Neutrophil (primary cell): ENCODE data around the gene ANO2.

Source experiments
- H3K27ac ChIP-seq: fragments of 200-600 bp; sonication (generic); 2 replicates; pipeline ENCODE4 v1.5.1; 2016; ENCODE audit warnings: mild to moderate bottlenecking, moderate library complexity
- H3K27me3 ChIP-seq: fragments of 200-600 bp; sonication (generic); 2 replicates; pipeline ENCODE4 v1.6.0; 2016; ENCODE audit warnings: mild to moderate bottlenecking
- H3K36me3 ChIP-seq: fragments of 200-600 bp; sonication (generic); 2 replicates; pipeline ENCODE4 v1.5.1; 2017
- H3K4me1 ChIP-seq, 2 experiments: fragments of 200-600 bp in 1 of 2; sonication (generic) in 1 of 2; 1 replicate in 1 of 2; 2 replicates in 1 of 2; pipeline versions ENCODE4 v1.5.1 to v1.6.1; 2013 to 2016; ENCODE audit warnings: low read depth in 1 of 2, low read length in 1 of 2, mild to moderate bottlenecking in 1 of 2, moderate library complexity in 1 of 2; ENCODE audit not compliant: control insufficient read depth in 1 of 2, insufficient read depth in 1 of 2
- H3K4me3 ChIP-seq, 2 experiments: fragments of 200-600 bp in 1 of 2; sonication (generic) in 1 of 2; 1 replicate in 1 of 2; 2 replicates in 1 of 2; pipeline ENCODE4 v1.5.1; 2013 to 2016; ENCODE audit warnings: low read depth in 1 of 2, low read length in 1 of 2, mild to moderate bottlenecking in 1 of 2, moderate library complexity in 1 of 2
- H3K9me3 ChIP-seq: fragments of 200-600 bp; sonication (generic); 2 replicates; pipeline ENCODE4 v1.5.1; 2016
- TF ChIP-seq, protein P1 (sequence below): fragments of 200-600 bp; sonication (generic); IDR thresholded peaks from 2 replicates; pipeline ENCODE4 v1.5.1; 2016; ENCODE audit warnings: antibody characterized with exemption

ANO2 gene

DNA sequence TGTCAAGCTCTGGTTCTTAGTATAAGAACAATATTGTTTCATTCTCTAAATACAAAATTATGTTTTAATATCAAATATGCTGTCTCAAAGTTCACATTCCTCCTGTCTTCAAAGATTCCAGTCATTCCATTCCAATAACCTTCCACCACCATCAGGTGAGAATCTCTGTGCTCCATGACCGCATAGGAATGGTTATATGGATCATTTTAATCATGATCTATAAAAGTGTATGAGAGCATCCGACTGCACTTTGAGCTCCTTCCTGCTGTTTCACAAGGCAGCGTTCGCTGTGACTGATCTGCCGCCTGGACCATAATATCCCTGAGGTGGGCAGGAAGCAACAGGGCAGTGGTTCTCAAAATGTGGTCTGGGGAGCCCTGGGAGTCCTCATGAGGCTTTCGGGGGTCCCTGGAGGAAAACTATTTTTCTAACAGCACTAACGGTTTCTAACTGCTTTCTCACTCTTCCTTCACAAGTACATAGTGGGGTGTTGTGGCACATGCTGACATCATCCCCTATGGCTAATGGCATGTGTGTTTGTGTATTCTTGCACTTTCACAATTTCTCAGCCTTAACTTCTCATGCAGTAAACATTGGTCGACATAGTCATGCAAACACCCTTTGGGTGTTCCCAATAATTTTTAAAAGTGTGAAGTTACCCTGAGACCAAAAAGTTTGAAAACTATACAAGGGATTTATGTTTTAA is 137.4 kb downstream of the ANO2 start:
- Histone ChIP-seq H3K4me3 (no peak overlapping the region), H3K27ac (no peak overlapping the region)

DNA sequence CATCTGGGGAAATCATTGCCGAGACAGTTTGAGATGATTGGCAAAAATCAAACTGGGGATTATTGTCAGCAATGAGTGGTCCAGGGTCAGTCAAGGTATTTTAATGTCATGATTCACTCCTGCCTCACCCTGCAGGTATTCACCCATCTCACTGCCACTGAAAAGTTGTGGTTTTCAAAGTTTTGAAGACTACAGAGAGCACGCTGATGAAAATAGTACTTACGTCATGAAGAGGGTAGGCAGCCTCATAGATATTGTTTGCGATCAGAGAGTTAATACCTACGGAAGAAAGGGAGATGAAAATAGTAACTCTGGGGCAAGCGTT is 138.0 kb downstream of the ANO2 start:
- Histone ChIP-seq H3K9me3 (no peaks in the 10 kb centered on the region), H3K27ac (no peak overlapping the region), H3K27me3 (peaks cover 7% of the 10 kb centered on the region), H3K4me3 (no peak overlapping the region), H3K4me1 (no peaks in the 10 kb centered on the region), H3K36me3 (no peaks in the 10 kb centered on the region)
- TF ChIP-seq, protein P1, sequence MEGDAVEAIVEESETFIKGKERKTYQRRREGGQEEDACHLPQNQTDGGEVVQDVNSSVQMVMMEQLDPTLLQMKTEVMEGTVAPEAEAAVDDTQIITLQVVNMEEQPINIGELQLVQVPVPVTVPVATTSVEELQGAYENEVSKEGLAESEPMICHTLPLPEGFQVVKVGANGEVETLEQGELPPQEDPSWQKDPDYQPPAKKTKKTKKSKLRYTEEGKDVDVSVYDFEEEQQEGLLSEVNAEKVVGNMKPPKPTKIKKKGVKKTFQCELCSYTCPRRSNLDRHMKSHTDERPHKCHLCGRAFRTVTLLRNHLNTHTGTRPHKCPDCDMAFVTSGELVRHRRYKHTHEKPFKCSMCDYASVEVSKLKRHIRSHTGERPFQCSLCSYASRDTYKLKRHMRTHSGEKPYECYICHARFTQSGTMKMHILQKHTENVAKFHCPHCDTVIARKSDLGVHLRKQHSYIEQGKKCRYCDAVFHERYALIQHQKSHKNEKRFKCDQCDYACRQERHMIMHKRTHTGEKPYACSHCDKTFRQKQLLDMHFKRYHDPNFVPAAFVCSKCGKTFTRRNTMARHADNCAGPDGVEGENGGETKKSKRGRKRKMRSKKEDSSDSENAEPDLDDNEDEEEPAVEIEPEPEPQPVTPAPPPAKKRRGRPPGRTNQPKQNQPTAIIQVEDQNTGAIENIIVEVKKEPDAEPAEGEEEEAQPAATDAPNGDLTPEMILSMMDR = no peak

More for the DNA sequence above, 137.4 kb downstream of the ANO2 start:
- Histone ChIP-seq H3K4me1 (no peaks in the 10 kb centered on the region), H3K27me3 (peaks cover 7% of the 10 kb centered on the region), H3K36me3 (no peaks in the 10 kb centered on the region), H3K9me3 (no peaks in the 10 kb centered on the region)
- TF ChIP-seq, protein P1 = no peak

DNA sequence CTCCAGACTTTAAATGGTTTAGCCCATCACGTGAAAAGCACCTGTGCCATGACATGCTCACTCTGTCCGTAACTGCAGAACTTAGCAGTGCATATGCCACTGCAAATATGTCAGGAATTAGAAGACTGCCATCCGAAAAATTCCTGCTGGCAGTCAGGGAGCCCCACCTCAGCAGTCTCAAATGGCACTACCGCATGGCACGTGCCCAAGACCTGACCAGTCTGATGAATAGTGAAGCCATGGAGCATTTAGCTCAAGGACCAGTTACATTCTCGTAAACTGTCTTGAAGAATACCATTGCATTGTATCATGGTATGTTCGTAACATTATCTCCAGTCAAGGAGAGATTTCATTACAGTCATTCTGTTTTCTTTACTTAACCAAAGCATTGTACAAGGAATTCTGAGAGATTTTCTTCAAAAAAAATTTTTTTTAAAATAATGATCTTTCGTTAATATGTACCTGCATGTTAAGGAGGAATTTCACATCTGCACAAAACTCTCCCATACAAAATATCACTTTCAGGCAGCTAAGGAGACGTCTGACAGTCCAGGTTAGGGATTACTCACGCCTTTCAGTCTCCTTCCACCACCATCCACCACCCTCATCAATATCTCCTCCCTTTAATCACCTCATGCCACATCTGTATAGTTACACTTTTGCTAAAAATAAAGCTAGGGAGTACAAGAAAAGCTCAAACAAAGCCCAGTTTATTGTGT is 138.5 kb downstream of the ANO2 start:
- Histone ChIP-seq H3K27me3 (peaks cover 7% of the 10 kb centered on the region), H3K36me3 (no peaks in the 10 kb centered on the region), H3K4me1 (no peaks in the 10 kb centered on the region), H3K27ac (no peak overlapping the region), H3K4me3 (no peak overlapping the region), H3K9me3 (no peaks in the 10 kb centered on the region)
- TF ChIP-seq, protein P1 = no peak

- Histone ChIP-seq H3K27ac (no peak overlapping the region), H3K27me3 (peaks cover 4% of the 10 kb centered on the region), H3K4me1 (no peaks in the 10 kb centered on the region), H3K36me3 (no peaks in the 10 kb centered on the region), H3K9me3 (no peaks in the 10 kb centered on the region), H3K4me3 (no peak overlapping the region)
- TF ChIP-seq, protein P1 = no peak
These were observed 141.5 kb downstream of the ANO2 start for GRCh38 chr12:5803532-5803931.

DNA sequence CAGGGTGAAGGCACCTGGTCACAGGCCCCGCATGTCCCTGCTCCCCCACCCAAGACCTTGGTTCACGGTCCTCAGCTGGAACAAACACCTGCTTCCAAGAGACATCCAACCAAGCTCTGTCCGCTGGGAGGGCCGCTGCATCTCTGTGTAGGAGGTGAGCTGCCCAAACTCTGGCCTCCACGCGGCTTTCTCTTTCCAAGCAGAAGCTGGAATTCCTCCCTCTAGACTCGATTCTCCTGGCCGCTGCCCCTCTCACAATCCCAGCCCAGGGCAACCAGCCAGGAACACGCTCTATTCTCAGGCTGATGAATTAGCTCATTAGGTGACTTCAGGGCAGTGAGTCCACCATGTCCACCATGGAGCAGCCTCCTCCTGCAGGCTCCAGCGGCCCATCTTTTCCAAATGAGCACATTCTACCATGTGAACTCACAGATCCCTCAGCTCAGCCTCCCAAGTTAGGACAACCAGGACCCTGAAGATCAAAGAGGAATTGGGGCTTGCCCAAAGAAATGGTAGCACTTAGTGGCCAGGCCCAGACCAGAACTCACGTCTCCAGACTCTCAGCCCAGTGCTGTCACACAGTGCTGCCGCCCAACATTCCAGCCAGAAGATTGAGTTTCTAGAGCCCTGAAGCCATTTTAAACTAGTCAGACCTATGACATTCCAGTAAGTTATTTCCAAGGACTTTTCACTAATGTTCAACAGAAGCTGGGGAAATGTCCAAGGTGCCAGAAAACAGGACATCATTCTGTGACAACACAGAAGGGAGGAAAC is 146.6 kb downstream of the ANO2 start:
- Histone ChIP-seq H3K27me3 (no peaks in the 10 kb centered on the region), H3K36me3 (no peaks in the 10 kb centered on the region), H3K9me3 (no peaks in the 10 kb centered on the region), H3K4me3 (no peak overlapping the region), H3K27ac (no peak overlapping the region), H3K4me1 (no peaks in the 10 kb centered on the region)
- TF ChIP-seq, protein P1 = no peak
